B cell (primary cell): ENCODE measurements around the gene CCDC70. TPM values are rescaled to one million over a fixed set of nuclear protein-coding genes. Genes with fewer than 3 reads are reported as not detected.
"Not testable (repeated sequence)": the region's sequence is repeated elsewhere in the genome, so short reads cannot be mapped to it uniquely, and the experiment has no call there.

Experiments used
- ATAC-seq: fragments of 200-7000 bp; cut with Tn5 transposase; one replicate; pipeline ENCODE4 v1.10.0; 2021; ENCODE audit warnings: low read depth, mild to moderate bottlenecking, moderate number of reproducible peaks, moderate library complexity
- CTCF ChIA-PET: fragments of 350-600 bp; sonication (Branson Sonifier 250); formaldehyde crosslinking; loops from one replicate; lab custom pipeline; 2021; ENCODE audit warnings: antibody characterized with exemption, inconsistent platforms; lab: Charles Lee
- POLR2A ChIA-PET: fragments of 350-600 bp; sonication (Branson Sonifier 250); formaldehyde crosslinking; loops from one replicate; lab custom pipeline; 2021; ENCODE audit warnings: antibody characterized with exemption; lab: Charles Lee
- DNase-seq: peaks from one replicate; pipeline ENCODE4 v3.0.0; 2013
- H2AFZ ChIP-seq: 2 replicates; pipeline ENCODE4 v1.6.1; 2012; ENCODE audit warnings: mild to moderate bottlenecking, low read depth, low read length; ENCODE audit not compliant: insufficient read depth, poor library complexity, severe bottlenecking
- H3K27ac ChIP-seq, 2 donors: 1 replicate in 1 of 2; 2 replicates in 1 of 2; pipeline ENCODE4 v1.5.1; 2012 to 2013; ENCODE audit warnings: low read length in 2 of 2, mild to moderate bottlenecking in 2 of 2, moderate library complexity in 1 of 2
- H3K27me3 ChIP-seq, 4 experiments: fragments of 200-600 bp in 1 of 4; sonication (generic) in 1 of 4; replicated peaks in 1 of 4; 1 replicate in 2 of 4; 2 replicates in 2 of 4; pipeline versions ENCODE4 v1.6.1 to v1.7.0; 2013 to 2016; ENCODE audit warnings: low read length in 3 of 4, mild to moderate bottlenecking in 2 of 4, mixed read lengths in 1 of 4, moderate library complexity in 1 of 4; ENCODE audit not compliant: insufficient read depth in 4 of 4, control insufficient read depth in 3 of 4; ENCODE audit errors: control extremely low read depth in 1 of 4
- H3K36me3 ChIP-seq, 2 experiments: replicated peaks in 1 of 2; 1 replicate in 1 of 2; 2 replicates in 1 of 2; pipeline versions ENCODE4 v1.6.1 to v1.7.1; 2013; ENCODE audit warnings: low read length in 1 of 2; ENCODE audit not compliant: insufficient read depth in 2 of 2, control insufficient read depth in 1 of 2; ENCODE audit errors: control extremely low read depth in 1 of 2, extremely low read depth in 1 of 2
- H3K4me1 ChIP-seq, 2 donors: fragments of 200-600 bp in 1 of 2; sonication (generic) in 1 of 2; 1 replicate in 1 of 2; 2 replicates in 1 of 2; pipeline versions ENCODE4 v1.5.1 to v1.6.1; 2013 to 2017; ENCODE audit warnings: low read length in 2 of 2; ENCODE audit not compliant: control insufficient read depth in 2 of 2, insufficient read depth in 2 of 2
- H3K4me2 ChIP-seq: replicated peaks from 2 replicates; pipeline ENCODE3; 2012; ENCODE audit warnings: mild to moderate bottlenecking, low read depth, low read length; ENCODE audit not compliant: poor library complexity, severe bottlenecking
- H3K4me3 ChIP-seq, 5 experiments: fragments of 200-600 bp in 1 of 5; sonication (generic) in 1 of 5; 1 replicate in 3 of 5; 2 replicates in 2 of 5; pipeline versions ENCODE4 v1.5.1 to v1.7.0; 2011 to 2016; ENCODE audit warnings: low read length in 4 of 5, mild to moderate bottlenecking in 4 of 5, low read depth in 2 of 5, control low read depth in 1 of 5, moderate library complexity in 1 of 5; ENCODE audit not compliant: insufficient read depth in 1 of 5; ENCODE audit errors: control extremely low read depth in 1 of 5, extremely low read depth in 1 of 5
- H3K79me2 ChIP-seq: fragments of 200-600 bp; sonication (generic); one replicate; pipeline ENCODE4 v1.6.0; 2016; ENCODE audit warnings: low read length; ENCODE audit not compliant: control insufficient read depth, insufficient read depth
- H3K9ac ChIP-seq: fragments of 200-600 bp; sonication (generic); 2 replicates; pipeline ENCODE4 v1.6.1; 2017; ENCODE audit warnings: mild to moderate bottlenecking, low read length, moderate library complexity
- H3K9me3 ChIP-seq, 3 donors: one replicate each; pipeline versions ENCODE4 v1.6.1 to v1.7.1; 2013; ENCODE audit warnings: low read length in 2 of 3; ENCODE audit not compliant: control insufficient read depth in 2 of 3, insufficient read depth in 1 of 3; ENCODE audit errors: control extremely low read depth in 1 of 3
- H4K20me1 ChIP-seq: 2 replicates; pipeline ENCODE4 v1.6.0; 2012; ENCODE audit warnings: mild to moderate bottlenecking, low read length; ENCODE audit not compliant: insufficient read depth, control insufficient read depth, poor library complexity, severe bottlenecking
- H3K27ac Mint-ChIP-seq: one replicate; pipeline ENCODE4 v1.8.0; 2021; ENCODE audit warnings: mixed read lengths
- H3K27me3 Mint-ChIP-seq: one replicate; pipeline ENCODE4 v1.8.0; 2021; ENCODE audit warnings: mixed read lengths
- H3K4me1 Mint-ChIP-seq: one replicate; pipeline ENCODE4 v1.8.0; 2021; ENCODE audit warnings: mixed read lengths
- H3K4me3 Mint-ChIP-seq: one replicate; pipeline ENCODE4 v1.8.0; 2021; ENCODE audit warnings: mixed read lengths
- H3K9me3 Mint-ChIP-seq: one replicate; pipeline ENCODE4 v1.8.0; 2022; ENCODE audit warnings: mixed read lengths; ENCODE audit not compliant: insufficient read depth
- CTCF ChIP-seq: fragments of 200-600 bp; IDR thresholded peaks from one replicate; pipeline ENCODE4 v1.8.0; 2022; ENCODE audit warnings: antibody characterized with exemption, mild to moderate bottlenecking
- EZH2 ChIP-seq: IDR thresholded peaks from 2 replicates; pipeline ENCODE4 v1.6.1; 2012; ENCODE audit warnings: borderline replicate concordance, low read depth, mild to moderate bottlenecking, moderate library complexity, low read length; ENCODE audit not compliant: insufficient read depth, poor library complexity, severe bottlenecking
- WGBS: methylation state at CpG from one replicate; pipeline ENCODE4 v1.1.5; 2013; ENCODE audit warnings: missing lambda C conversion rate; ENCODE audit not compliant: insufficient coverage; 5-methylcytosine and 5-hydroxymethylcytosine counted together
- intact Hi-C: fragments of 100-400 bp; cut with micrococcal nuclease; formaldehyde crosslinking; loops from one replicate; pipeline ENCODE4 v1.10.0; 2022
- polyA plus RNA-seq: library from polyadenylated mRNA; depleted of rRNA; stranded (reverse); fragments of >200 nt; gene quantifications from 2 replicates; pipeline ENCODE4 v1.2.3, GENCODE V29; 2012
- total RNA-seq, 2 donors: library from RNA; stranded (reverse); fragments of 120-200 nt in 1 of 2; gene quantifications; 1 replicate in 1 of 2; 2 replicates in 1 of 2; pipeline versions ENCODE4 v1.2.3 to v1.2.4, GENCODE V29; 2013 to 2022

CCDC70 gene
- total and polyA plus RNA-seq, 2 donors (not counting 1 experiment from before 2014, with no cell fraction given), result not detected

- 87% methylated on average over 8 of the region's 8 CpGs for WGBS
- Mint-ChIP-seq H3K27me3 (peaks cover 3% of the 10 kb centered on the region), H3K9me3 (no peaks in the 10 kb centered on the region), H3K4me1 (peaks cover 5% of the 10 kb centered on the region), H3K27ac (no peak overlapping the region), H3K4me3 (no peak overlapping the region)
- no peak overlapping the region for H2AFZ ChIP-seq
- H4K20me1 ChIP-seq, result no peaks in the 10 kb centered on the region
- no peak overlapping the region for H3K27ac ChIP-seq
- H3K4me1 ChIP-seq, result no peaks in the 10 kb centered on the region
- POLR2A ChIA-PET, result no interaction called here
- no peak for DNase-seq
- no peaks in the 10 kb centered on the region for H3K36me3 ChIP-seq
- no peak overlapping the region for H3K9ac ChIP-seq
- CTCF ChIA-PET, result no interaction called here
- no peaks in the 10 kb centered on the region for H3K27me3 ChIP-seq
- H3K79me2 ChIP-seq, result no peaks in the 10 kb centered on the region
- TF ChIP-seq EZH2 (no peak), CTCF (no peak)
- no peak overlapping the region for H3K4me2 ChIP-seq
- no peak for ATAC-seq
- H3K4me3 ChIP-seq, result no peak overlapping the region
- no peaks in the 10 kb centered on the region for H3K9me3 ChIP-seq
- intact Hi-C loops, result no loop called here
Measured at GRCh38 chr13:51907040-51907732, 45.4 kb downstream of the CCDC70 start.

GRCh38 chr13:51909265-51909664, 47.5 kb downstream of the CCDC70 start:
- H3K9ac ChIP-seq, intact Hi-C loops, H3K4me1 Mint-ChIP-seq, CTCF ChIA-PET, POLR2A ChIA-PET, H3K4me3 ChIP-seq, DNase-seq, H3K79me2 ChIP-seq, ATAC-seq, H3K9me3 ChIP-seq, H3K4me2 ChIP-seq, H3K9me3 Mint-ChIP-seq, H2AFZ ChIP-seq, H3K4me3 Mint-ChIP-seq, H3K27ac Mint-ChIP-seq, H3K27me3 Mint-ChIP-seq, H3K36me3 ChIP-seq, H3K27ac ChIP-seq, H3K27me3 ChIP-seq, H4K20me1 ChIP-seq, H3K4me1 ChIP-seq: not testable (repeated sequence)
- WGBS, result no CpG with 5 or more reads among the region's 5 CpGs
